ENCODE data around the gene AARSD1. TPM values are rescaled to one million over a fixed set of nuclear protein-coding genes. Genes with fewer than 3 reads are reported as not detected.

AARSD1 gene
- total RNA-seq, 2 experiments from 2014 or later = 54.3 to 57.5 TPM

DNA sequence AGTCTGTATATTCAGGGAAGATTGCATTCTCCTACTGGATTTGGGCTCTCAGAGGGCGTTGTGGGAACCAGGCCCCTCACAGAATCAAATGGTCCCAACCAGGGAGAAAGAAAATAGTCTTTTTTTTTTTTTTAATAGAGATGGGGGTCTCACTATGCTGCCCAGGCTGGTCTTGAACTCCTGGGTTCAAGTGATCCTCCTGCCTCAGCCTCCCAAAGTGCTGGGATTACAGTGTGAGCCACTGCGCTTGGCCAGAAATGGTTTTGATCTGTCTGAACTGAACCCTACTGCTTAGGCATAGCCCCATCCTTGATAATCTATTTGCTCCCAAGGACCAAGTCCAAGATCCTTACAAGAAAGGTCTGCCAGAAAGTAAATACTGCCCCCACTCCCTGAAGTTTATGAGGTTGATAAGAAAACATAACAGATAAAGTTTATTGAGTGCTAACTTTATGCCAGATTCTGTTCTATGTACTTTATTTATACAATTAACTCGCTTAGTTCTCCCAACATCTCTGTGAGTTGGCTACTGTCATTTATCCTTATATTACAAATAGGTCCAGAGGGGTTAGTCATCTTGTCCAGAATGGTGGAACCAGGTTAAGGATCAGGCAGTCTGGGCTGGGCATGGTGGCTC is 50.2 kb downstream of the AARSD1 start:
- CTCF ChIA-PET = no interaction called here
- peaks cover 7% of the 10 kb centered on the region for H3K27me3 Mint-ChIP-seq
- no peaks in the 10 kb centered on the region for H3K4me1 Mint-ChIP-seq (ENCODE audit: low read depth)
- DNase-seq = no peak
- no peak for ATAC-seq
- TF ChIP-seq, protein P1, sequence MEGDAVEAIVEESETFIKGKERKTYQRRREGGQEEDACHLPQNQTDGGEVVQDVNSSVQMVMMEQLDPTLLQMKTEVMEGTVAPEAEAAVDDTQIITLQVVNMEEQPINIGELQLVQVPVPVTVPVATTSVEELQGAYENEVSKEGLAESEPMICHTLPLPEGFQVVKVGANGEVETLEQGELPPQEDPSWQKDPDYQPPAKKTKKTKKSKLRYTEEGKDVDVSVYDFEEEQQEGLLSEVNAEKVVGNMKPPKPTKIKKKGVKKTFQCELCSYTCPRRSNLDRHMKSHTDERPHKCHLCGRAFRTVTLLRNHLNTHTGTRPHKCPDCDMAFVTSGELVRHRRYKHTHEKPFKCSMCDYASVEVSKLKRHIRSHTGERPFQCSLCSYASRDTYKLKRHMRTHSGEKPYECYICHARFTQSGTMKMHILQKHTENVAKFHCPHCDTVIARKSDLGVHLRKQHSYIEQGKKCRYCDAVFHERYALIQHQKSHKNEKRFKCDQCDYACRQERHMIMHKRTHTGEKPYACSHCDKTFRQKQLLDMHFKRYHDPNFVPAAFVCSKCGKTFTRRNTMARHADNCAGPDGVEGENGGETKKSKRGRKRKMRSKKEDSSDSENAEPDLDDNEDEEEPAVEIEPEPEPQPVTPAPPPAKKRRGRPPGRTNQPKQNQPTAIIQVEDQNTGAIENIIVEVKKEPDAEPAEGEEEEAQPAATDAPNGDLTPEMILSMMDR (IDR thresholded peaks at IDR 0.05) = no peak
- no peak overlapping the region for H3K27ac Mint-ChIP-seq
- no peak overlapping the region for H3K4me3 Mint-ChIP-seq
- no peaks in the 10 kb centered on the region for H3K9me3 Mint-ChIP-seq
- no peaks in the 10 kb centered on the region for H3K36me3 Mint-ChIP-seq (ENCODE audit: low read depth)
- POLR2A ChIA-PET = interaction anchor here (0.6 kb wide), 1 partner anchor 809 kb away, joined by 3 read pairs; no protein-coding TSS in a partner anchor
- intact Hi-C loops (cut with micrococcal nuclease) = no loop called here

DNA sequence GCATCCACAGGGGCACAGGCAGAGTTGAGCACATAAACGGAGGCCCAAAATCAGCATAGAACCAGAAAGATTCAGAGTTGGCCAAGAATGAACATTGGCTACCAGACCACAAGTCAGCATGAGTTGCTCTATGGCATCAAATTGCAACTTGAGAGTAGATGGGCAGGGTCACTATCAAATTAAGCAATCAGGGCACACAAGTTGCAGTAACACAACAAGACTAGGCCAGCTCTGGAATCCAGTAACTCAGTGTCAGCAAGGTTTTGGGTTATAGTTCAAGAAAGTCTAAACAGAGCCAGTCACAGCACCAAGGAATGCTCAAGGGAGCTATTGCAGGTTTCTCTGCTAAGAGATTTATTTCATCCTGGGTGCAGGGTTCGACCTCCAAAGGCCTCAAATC is 50.7 kb downstream of the AARSD1 start:
- Mint-ChIP-seq H3K27me3 (peaks cover 7% of the 10 kb centered on the region), H3K4me3 (no peak overlapping the region), H3K9me3 (no peaks in the 10 kb centered on the region), H3K27ac (no peak overlapping the region), H3K4me1 (ENCODE audit: low read depth) (no peaks in the 10 kb centered on the region), H3K36me3 (ENCODE audit: low read depth) (no peaks in the 10 kb centered on the region)
- DNase-seq (no peak), ATAC-seq (no peak)
- TF ChIP-seq, protein P1 (IDR thresholded peaks at IDR 0.05) = no peak
- CTCF ChIA-PET = no interaction called here
- intact Hi-C loops (cut with micrococcal nuclease) = no loop called here
- POLR2A ChIA-PET = interaction anchor here (0.5 kb wide), 1 partner anchor 9 kb away, joined by 3 read pairs; no protein-coding TSS in a partner anchor

DNA sequence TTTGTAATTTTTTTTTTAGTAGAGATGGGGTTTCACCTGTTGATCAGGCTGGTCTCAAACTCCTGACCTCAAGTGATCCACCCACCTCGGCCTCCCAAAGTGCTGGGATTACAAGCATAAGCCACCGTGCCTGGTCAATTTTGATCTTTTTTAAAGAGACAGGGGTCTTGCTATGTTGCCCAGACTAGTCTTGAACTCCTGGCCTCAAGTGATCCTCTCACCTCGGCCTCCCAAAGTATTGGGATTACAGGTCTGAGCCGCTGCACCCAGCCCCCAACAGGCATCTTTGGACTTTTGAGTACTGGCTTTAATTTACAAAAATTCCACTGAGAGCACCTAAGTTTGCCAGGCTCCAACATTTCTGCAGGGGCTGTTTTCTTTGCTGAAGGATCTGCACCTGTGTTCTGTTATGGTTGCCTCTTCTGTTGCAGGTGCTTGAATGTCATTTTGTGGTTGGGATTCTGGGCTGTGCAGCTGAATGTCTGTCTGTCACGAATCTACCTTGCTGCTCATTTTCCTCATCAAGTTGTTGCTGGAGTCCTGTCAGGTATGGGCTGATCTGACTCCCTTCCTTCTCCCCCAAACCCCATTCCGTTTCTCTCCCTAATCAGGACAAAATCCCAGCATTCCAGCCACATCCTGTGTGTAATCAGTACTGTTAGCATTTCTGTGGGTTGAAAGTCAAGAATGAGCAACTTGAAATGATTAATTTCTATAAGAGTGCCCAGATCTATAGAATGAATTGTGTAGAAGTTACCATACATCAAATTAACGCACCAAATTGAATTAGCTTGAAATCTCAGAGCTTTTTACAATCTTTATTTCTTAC is 55.2 kb downstream of the AARSD1 start:
- ChIA-PET POLR2A (no interaction called here), CTCF (no interaction called here)
- Mint-ChIP-seq H3K27me3 (peaks cover 7% of the 10 kb centered on the region), H3K4me3 (no peak overlapping the region), H3K36me3 (ENCODE audit: low read depth) (no peaks in the 10 kb centered on the region), H3K27ac (no peak overlapping the region), H3K9me3 (no peaks in the 10 kb centered on the region), H3K4me1 (ENCODE audit: low read depth) (no peaks in the 10 kb centered on the region)
- intact Hi-C loops (cut with micrococcal nuclease) = no loop called here
- TF ChIP-seq, protein P1 (IDR thresholded peaks at IDR 0.05) = no peak
- ATAC-seq (no peak), DNase-seq (no peak)

DNA sequence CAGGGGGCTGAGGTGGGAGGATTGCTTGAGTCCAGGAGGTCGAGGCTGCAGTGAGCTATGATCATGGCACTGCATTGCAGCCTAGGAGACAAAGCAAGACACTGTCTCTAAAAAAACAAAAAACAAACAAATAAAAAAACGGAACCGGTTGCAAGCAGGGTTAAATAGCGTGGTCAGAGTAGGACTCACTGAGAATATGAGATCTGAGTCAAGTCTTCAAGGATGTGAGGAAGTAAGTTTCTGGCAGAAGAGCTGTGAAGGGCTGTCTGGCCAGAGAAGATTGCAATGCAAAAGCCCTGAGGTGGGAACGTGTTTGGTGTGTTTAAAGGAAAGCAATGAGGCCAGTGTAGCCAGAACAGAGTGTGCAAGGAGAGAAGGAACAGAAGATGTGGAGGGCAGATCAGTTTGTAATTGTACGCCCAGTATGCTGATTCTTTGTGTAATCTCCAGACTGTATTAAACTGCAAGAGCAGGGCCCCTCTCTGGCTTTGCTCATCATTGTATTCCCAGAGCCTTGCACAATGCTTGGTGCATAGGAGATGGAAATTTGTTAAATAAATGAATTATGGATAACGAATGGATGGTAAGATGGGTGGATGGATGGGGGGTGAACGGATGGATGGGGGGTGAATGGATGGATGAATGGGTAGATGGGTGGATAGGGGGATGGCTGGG is 57.3 kb downstream of the AARSD1 start:
- TF ChIP-seq, protein P1 (IDR thresholded peaks at IDR 0.05) = no peak

More for the DNA sequence above, 57.3 kb downstream of the AARSD1 start:
- no peaks in the 10 kb centered on the region for H3K9me3 Mint-ChIP-seq
- H3K36me3 Mint-ChIP-seq (ENCODE audit: low read depth) = no peaks in the 10 kb centered on the region
- POLR2A ChIA-PET = interaction anchor here (0.6 kb wide), 1 partner anchor 31 kb away, joined by 5 read pairs; no protein-coding TSS in a partner anchor
- no peak for ATAC-seq
- no peak for DNase-seq
- no peaks in the 10 kb centered on the region for H3K4me1 Mint-ChIP-seq (ENCODE audit: low read depth)
- intact Hi-C loops (cut with micrococcal nuclease) = no loop called here
- H3K27ac Mint-ChIP-seq = no peak overlapping the region
- CTCF ChIA-PET = no interaction called here
- peaks cover 10% of the 10 kb centered on the region for H3K27me3 Mint-ChIP-seq
- no peak overlapping the region for H3K4me3 Mint-ChIP-seq
